AG09309 (cell line): ENCODE results near the gene TSPAN3.

Experiments used
- DNase-seq: peaks from one replicate; pipeline ENCODE4 v3.0.0-alpha.2; 2010; ENCODE audit warnings: low read depth
- H3K4me3 ChIP-seq: 2 replicates; pipeline ENCODE4 v1.5.1; 2011; ENCODE audit warnings: mild to moderate bottlenecking, low read depth, low read length, moderate library complexity; ENCODE audit not compliant: control insufficient read depth
- CTCF ChIP-seq: IDR thresholded peaks from 2 replicates; pipeline ENCODE4 v1.5.1; 2011; ENCODE audit warnings: mild to moderate bottlenecking, low read depth, low read length, inconsistent platforms; ENCODE audit not compliant: insufficient read depth, control insufficient read depth; ENCODE audit errors: missing control alignments

TSPAN3 gene

GRCh38 chr15:77097921-77098320, 27.0 kb upstream of the TSPAN3 start:
- TF ChIP-seq CTCF: no peak
- no peak for DNase-seq
- no peak overlapping the region for H3K4me3 ChIP-seq

GRCh38 chr15:77097248-77097721, 26.4 kb upstream of the TSPAN3 start:
- no peak for DNase-seq
- no peak for TF ChIP-seq CTCF
- no peak overlapping the region for H3K4me3 ChIP-seq

GRCh38 chr15:77096541-77096940, 25.6 kb upstream of the TSPAN3 start:
- H3K4me3 ChIP-seq: no peak overlapping the region
- DNase-seq: no peak
- no peak for TF ChIP-seq CTCF

GRCh38 chr15:77096138-77096537, 25.2 kb upstream of the TSPAN3 start:
- DNase-seq: no peak
- no peak overlapping the region for H3K4me3 ChIP-seq
- no peak for TF ChIP-seq CTCF

GRCh38 chr15:77094397-77095030, 23.6 kb upstream of the TSPAN3 start:
- TF ChIP-seq CTCF: peak; percentile 28
- H3K4me3 ChIP-seq: no peak overlapping the region
- no peak for DNase-seq

- TF ChIP-seq CTCF: no peak
- DNase-seq: no peak
- H3K4me3 ChIP-seq: no peak overlapping the region
These were observed 22.5 kb upstream of the TSPAN3 start for GRCh38 chr15:77093436-77093835.
